K562 (cell line): ENCODE results near the gene PEX6. TPM values are rescaled to one million over a fixed set of nuclear protein-coding genes. Genes with fewer than 3 reads are reported as not detected.

ENCODE experiments used
- ATAC-seq: fragments of 200-7000 bp; cut with Tn5 transposase; 3 replicates; pipeline ENCODE4 v1.9.1; 2020; ENCODE audit warnings: moderate library complexity
- BruUV-seq: library from RNA; stranded (reverse); fragments of 400-500 nt; replicated peaks from 2 replicates; lab custom pipeline; 2021; lab: Mats Ljungman, UMichigan
- CTCF ChIA-PET: fragments of 300-600 bp; formaldehyde crosslinking; extraction: SDS; loops from one replicate; lab custom pipeline; 2021; ENCODE audit warnings: low intra/inter-chr PET ratio; lab: Yijun Ruan, JAX
- POLR2A ChIA-PET: fragments of 300-600, 350-650 bp; sonication (Branson Sonifier 250); formaldehyde crosslinking; extraction: SDS; loops from one replicate; lab custom pipeline; 2021; ENCODE audit warnings: antibody characterized with exemption, inconsistent platforms; lab: Yijun Ruan, JAX
- DNase-seq, 4 experiments: peaks; one replicate each; pipeline versions ENCODE4 v3.0.0 to v3.0.0-alpha.2; 2011 to 2018; ENCODE audit warnings: low spot score in 3 of 4, mixed read lengths in 3 of 4; ENCODE audit errors: extremely low read depth in 1 of 4
- FAIRE-seq: peaks from 2 replicates; lab custom pipeline; 2011; peaks lifted over from hg19 to GRCh38; lab: Jason Lieb, UNC
- H2AFZ ChIP-seq: 2 replicates; pipeline ENCODE4 v1.6.0; 2011; ENCODE audit warnings: low read depth, low read length, control low read depth, inconsistent platforms
- H3K27ac ChIP-seq: fragments of 200-600 bp; 3 replicates; pipeline ENCODE4 v1.8.0; 2011; ENCODE audit warnings: low read depth, mild to moderate bottlenecking, control low read depth, inconsistent platforms, low read length, moderate library complexity, mixed read lengths; ENCODE audit errors: extremely low read depth
- H3K27me3 ChIP-seq, 2 experiments: fragments of 300-600 bp in 1 of 2; 2 replicates in 1 of 2; 3 replicates in 1 of 2; pipeline versions ENCODE4 v1.6.0 to v1.8.0; 2011; ENCODE audit warnings: inconsistent platforms in 2 of 2, low read length in 2 of 2, mild to moderate bottlenecking in 1 of 2, mixed read lengths in 1 of 2, moderate library complexity in 1 of 2; ENCODE audit not compliant: control insufficient read depth in 2 of 2, insufficient read depth in 2 of 2
- H3K36me3 ChIP-seq: fragments of 300-600 bp; 3 replicates; pipeline ENCODE4 v1.8.0; 2011; ENCODE audit warnings: mild to moderate bottlenecking, low read length, inconsistent platforms; ENCODE audit not compliant: control insufficient read depth, insufficient read depth
- H3K4me1 ChIP-seq, 2 experiments: fragments of 200-600 bp in 1 of 2; replicated peaks in 1 of 2; 2 replicates in 1 of 2; 3 replicates in 1 of 2; pipeline versions ENCODE4 v1.5.1 to v1.8.0; 2011; ENCODE audit warnings: inconsistent platforms in 2 of 2, low read length in 2 of 2, mild to moderate bottlenecking in 1 of 2, mixed read lengths in 1 of 2, moderate library complexity in 1 of 2; ENCODE audit not compliant: control insufficient read depth in 2 of 2, insufficient read depth in 2 of 2
- H3K4me2 ChIP-seq: 2 replicates; pipeline ENCODE4 v1.6.1; 2011; ENCODE audit warnings: low read length, control low read depth, inconsistent platforms, mixed read lengths; ENCODE audit not compliant: insufficient read depth
- H3K4me3 ChIP-seq: fragments of 200-600 bp; sonication (generic), shearing (Covaris generic); 2 replicates; pipeline ENCODE4 v1.5.1; 2016; ENCODE audit warnings: control low read depth, inconsistent platforms
- H3K79me2 ChIP-seq: fragments of 200-600 bp; 3 replicates; pipeline ENCODE4 v1.8.0; 2011; ENCODE audit warnings: low read length, inconsistent platforms; ENCODE audit not compliant: control insufficient read depth, insufficient read depth
- H3K9ac ChIP-seq, 2 experiments: 2 replicates each; pipeline versions ENCODE4 v1.6.0 to v1.6.1; 2011; ENCODE audit warnings: low read depth in 2 of 2, low read length in 2 of 2, control low read depth in 1 of 2, inconsistent platforms in 1 of 2, mild to moderate bottlenecking in 1 of 2, mixed read lengths in 1 of 2; ENCODE audit not compliant: insufficient read depth in 1 of 2
- H3K9me1 ChIP-seq: one replicate; pipeline ENCODE4 v1.6.0; 2011; ENCODE audit warnings: inconsistent platforms, mild to moderate bottlenecking, low read length, moderate library complexity; ENCODE audit not compliant: control insufficient read depth, insufficient read depth
- H3K9me3 ChIP-seq: replicated peaks from 2 replicates; pipeline ENCODE4 v1.5.1; 2011; ENCODE audit warnings: low read depth, low read length, inconsistent platforms; ENCODE audit not compliant: control insufficient read depth, insufficient read depth
- H4K20me1 ChIP-seq: replicated peaks from 2 replicates; pipeline ENCODE4 v1.6.1; 2011; ENCODE audit warnings: low read length, inconsistent platforms, mixed read lengths; ENCODE audit not compliant: control insufficient read depth, insufficient read depth
- CBX5 ChIP-seq: IDR thresholded peaks from 2 replicates; pipeline ENCODE4 v1.6.1; 2014; ENCODE audit warnings: low read depth, borderline replicate concordance
- DPF2 ChIP-seq: fragments of 450-650 bp; IDR thresholded peaks from 2 replicates; pipeline ENCODE4 v1.6.1; 2016
- EZH2 ChIP-seq: IDR thresholded peaks from 2 replicates; pipeline ENCODE4 v1.6.1; 2012; ENCODE audit warnings: low read depth, mild to moderate bottlenecking, inconsistent platforms, low read length, borderline replicate concordance
- JUN ChIP-seq, 2 experiments: sonication (generic) in 1 of 2; formaldehyde crosslinking in 1 of 2; IDR thresholded peaks; 2 replicates each; pipeline versions ENCODE4 v1.6.1 to v1.8.0; 2012 to 2022; ENCODE audit warnings: borderline replicate concordance in 2 of 2, mild to moderate bottlenecking in 2 of 2, improper control_type of control experiment in 1 of 2, low read depth in 1 of 2, low read length in 1 of 2, missing genetic modification reagents in 1 of 2
- PKNOX1 ChIP-seq: fragments of 450-650 bp; IDR thresholded peaks from 2 replicates; pipeline ENCODE4 v1.6.1; 2016
- SIRT6 ChIP-seq: IDR thresholded peaks from one replicate; pipeline ENCODE4 v1.6.1; 2012; ENCODE audit warnings: low read depth, mild to moderate bottlenecking, control low read depth, inconsistent platforms, low read length, moderate library complexity
- SNIP1 ChIP-seq: fragments of 450-650 bp; IDR thresholded peaks from 2 replicates; pipeline ENCODE4 v1.7.1; 2017; ENCODE audit warnings: low read depth, mild to moderate bottlenecking
- SUPT5H ChIP-seq: fragments of 450-650 bp; IDR thresholded peaks from 2 replicates; pipeline ENCODE4 v1.6.1; 2016
- THAP12 ChIP-seq: fragments of 250-450 bp; sonication (Bioruptor Pico); IDR thresholded peaks from 2 replicates; pipeline ENCODE4 v1.9.0; 2021; ENCODE audit warnings: mild to moderate bottlenecking, inconsistent platforms
- ZNF507 ChIP-seq: conservative IDR thresholded peaks from 2 replicates; pipeline ENCODE4 v1.6.1; 2017; ENCODE audit warnings: missing genetic modification characterization, missing compliant biosample characterization
- ZNF668 ChIP-seq: fragments of 250-450 bp; sonication (Bioruptor Pico); IDR thresholded peaks from 2 replicates; pipeline ENCODE4 v1.8.0; 2022; ENCODE audit warnings: mild to moderate bottlenecking, inconsistent platforms
- ZNF696 ChIP-seq: fragments of 250-450 bp; sonication (Bioruptor Pico); conservative IDR thresholded peaks from 2 replicates; pipeline ENCODE4 v1.4.0; 2020; ENCODE audit warnings: mild to moderate bottlenecking, moderate library complexity
- ZNF707 ChIP-seq: fragments of 250-450 bp; sonication (Bioruptor Pico); conservative IDR thresholded peaks from 2 replicates; pipeline ENCODE4 v1.8.0; 2022; ENCODE audit warnings: inconsistent platforms, mild to moderate bottlenecking, moderate library complexity
- WGBS: fragments of 100-300 bp; shearing (Covaris generic); methylation state at CpG from one replicate; pipeline ENCODE4 v1.1.6; 2016; ENCODE audit warnings: low coverage, mixed read lengths; ENCODE audit not compliant: insufficient coverage; ENCODE audit errors: missing lambda C conversion rate; 5-methylcytosine and 5-hydroxymethylcytosine counted together
- in situ Hi-C: fragments of 300-500 bp; cut with MboI; formaldehyde crosslinking; loops from 4 replicates; pipeline ENCODE4 v1.15.0; 2018; ENCODE audit warnings: inconsistent platforms, mixed read lengths
- intact Hi-C: fragments of 100-400 bp; cut with micrococcal nuclease; formaldehyde crosslinking; loops from 2 replicates; pipeline ENCODE4 v1.14.2; 2022
- polyA plus RNA-seq, 8 experiments: library from polyadenylated mRNA; depleted of rRNA in 4 of 8; stranded (reverse) in 5 of 8; unstranded in 3 of 8; fragments of >200 nt; fragmentation: Nextera tagmentation in 2 of 8; fragmentation: Illumina TruSeq in 1 of 8; extraction: Ambion mirVana in 2 of 8; extraction: Trizol in 1 of 8; gene quantifications; 2 replicates each; pipeline versions ENCODE4 v1.2.1 to v1.2.3, GENCODE V29; 2011 to 2014; ENCODE audit warnings: inconsistent platforms in 1 of 8, missing spikeins in 1 of 8
- total RNA-seq, 7 experiments: library from RNA; depleted of rRNA in 6 of 7; stranded (reverse); fragments of >200 nt in 6 of 7; fragmentation: Illumina TruSeq in 2 of 7; extraction: Trizol in 2 of 7; gene quantifications; 2 replicates each; pipeline versions ENCODE4 v1.2.1 to v1.2.3, GENCODE V29; 2011 to 2021; ENCODE audit warnings: low replicate concordance in 1 of 7

Gene PEX6
- total and polyA plus RNA-seq, 9 of the 15 experiments (the other 6 are each of a cell fraction or from before 2014, with no cell fraction given) = 0.17 to 20.8 (median 6.9) TPM

- POLR2A ChIA-PET = interaction anchor here (0.8 to 1.0 kb wide), 2 partner anchors 11 to 22 kb away, joined by 3 read pairs; no protein-coding TSS in a partner anchor
- 85% methylated on average over 11 of the region's 13 CpGs for WGBS
These were observed 41.2 kb downstream of the PEX6 start for GRCh38 chr6:42937548-42938427.

More at GRCh38 chr6:42937548-42938427, 41.2 kb downstream of the PEX6 start:
- H3K36me3 ChIP-seq = peaks cover 73% of the 10 kb centered on the region
- no peak for TF ChIP-seq ZNF668 (CRISPR knock-in tag)
- no peak for TF ChIP-seq DPF2
- no peak for TF ChIP-seq SNIP1
- no peak for TF ChIP-seq THAP12
- no peak for TF ChIP-seq ZNF507 (tag)
- TF ChIP-seq SUPT5H = no peak
- no peak for TF ChIP-seq JUN (IDR thresholded peaks at IDR 0.05; ENCODE audit: borderline replicate concordance, low read depth, low read length)
- no peak for TF ChIP-seq JUN (CRISPR knock-in tag; IDR thresholded peaks at IDR 0.05; ENCODE audit: borderline replicate concordance)
- no peak for TF ChIP-seq ZNF707
- TF ChIP-seq PKNOX1 = no peak
- no peak for TF ChIP-seq SIRT6
- TF ChIP-seq EZH2 = no peak
- TF ChIP-seq ZNF696 = no peak
- TF ChIP-seq CBX5 = no peak
- CTCF ChIA-PET = no interaction called here
- no peaks in the 10 kb centered on the region; the same call in 1 of the 2 replicates for H4K20me1 ChIP-seq
- no peaks in the 10 kb centered on the region; a peak in 1 of 5 replicates for H3K4me1 ChIP-seq
- H3K27me3 ChIP-seq = no peaks in the 10 kb centered on the region
- intact Hi-C loops = no loop called here
- in situ Hi-C loops = no loop called here
- H3K9ac ChIP-seq = peak overlapping the region in 1 of 2 experiments; percentile 17; a peak in 1 of 4 replicates
- H3K9me1 ChIP-seq = no peaks in the 10 kb centered on the region
- BruUV-seq = no TSS peak
- no peak overlapping the region for H2AFZ ChIP-seq
- FAIRE-seq (no peak), ATAC-seq (no peak), DNase-seq (no peak)
- no peak overlapping the region for H3K4me3 ChIP-seq
- no peak overlapping the region for H3K4me2 ChIP-seq
- H3K27ac ChIP-seq = no peak overlapping the region
- H3K9me3 ChIP-seq = no peaks in the 10 kb centered on the region
- H3K79me2 ChIP-seq = peaks cover 13% of the 10 kb centered on the region
